Dendritic cell treated with granulocyte-macrophage colony-stimulating factor and Interleukin-4, amounts not matched to agents 40 ng/mL and 50 ng/mL, for 4 days (primary cell): ENCODE measurements around the gene ADAM23.
"Not testable (repeated sequence)": the region's sequence is repeated elsewhere in the genome, so short reads cannot be mapped to it uniquely, and the experiment has no call there.

Experiments
- H3K27ac Mint-ChIP-seq: one replicate; pipeline ENCODE4 v1.8.0; 2022; ENCODE audit warnings: mild to moderate bottlenecking, mixed read lengths
- H3K27me3 Mint-ChIP-seq: one replicate; pipeline ENCODE4 v1.8.0; 2022; ENCODE audit warnings: mild to moderate bottlenecking, mixed read lengths
- H3K36me3 Mint-ChIP-seq: one replicate; pipeline ENCODE4 v1.8.0; 2022; ENCODE audit warnings: low read depth, mixed read lengths
- H3K4me1 Mint-ChIP-seq: one replicate; pipeline ENCODE4 v1.8.0; 2022; ENCODE audit warnings: low read depth, mixed read lengths
- H3K4me3 Mint-ChIP-seq: one replicate; pipeline ENCODE4 v1.8.0; 2022; ENCODE audit warnings: mild to moderate bottlenecking, moderate library complexity, mixed read lengths
- H3K9me3 Mint-ChIP-seq: one replicate; pipeline ENCODE4 v1.8.0; 2022; ENCODE audit warnings: mixed read lengths
- intact Hi-C: fragments of 100-400 bp; cut with micrococcal nuclease; formaldehyde crosslinking; loops from one replicate; pipeline ENCODE4 v1.15.0; 2022

The ADAM23 gene

GRCh38 chr2:206442833-206443734 lies at the start of gene ADAM23:
ADAM23 (plus strand) TSS chr2:206443532; CDS start chr2:206443867, 335 bp downstream.
- intact Hi-C loops = no loop called here
- peaks cover 66% of the 10 kb centered on the region for H3K27me3 Mint-ChIP-seq

GRCh38 chr2:206396211-206396610 lies 47.1 kb upstream of the ADAM23 start:
- intact Hi-C loops = loop anchor here (10.0 kb wide), 1 partner anchor 379 kb away; no protein-coding TSS in a partner anchor
- no peaks in the 10 kb centered on the region for H3K4me1 Mint-ChIP-seq
- H3K9me3 Mint-ChIP-seq = peaks cover 16% of the 10 kb centered on the region
- H3K27me3 Mint-ChIP-seq = peaks cover 6% of the 10 kb centered on the region
- H3K27ac Mint-ChIP-seq = no peak overlapping the region
- H3K4me3 Mint-ChIP-seq = no peak overlapping the region
- H3K36me3 Mint-ChIP-seq = no peaks in the 10 kb centered on the region

More at GRCh38 chr2:206442833-206443734, at the start of gene ADAM23:
- Mint-ChIP-seq H3K4me3 (peak within 1 kb of the TSS; percentile 74), H3K36me3 (no peaks in the 10 kb centered on the region), H3K4me1 (peaks cover 21% of the 10 kb centered on the region), H3K9me3 (no peaks in the 10 kb centered on the region), H3K27ac (peak within 1 kb of the TSS; percentile 63)

GRCh38 chr2:206402956-206403569 lies 40.3 kb upstream of the ADAM23 start:
- not testable (repeated sequence) for H3K36me3 Mint-ChIP-seq, H3K4me3 Mint-ChIP-seq

GRCh38 chr2:206408323-206409320 lies 34.7 kb upstream of the ADAM23 start:
- no peak overlapping the region for H3K27ac Mint-ChIP-seq
- H3K4me3 Mint-ChIP-seq = no peak overlapping the region
- peaks cover 8% of the 10 kb centered on the region for H3K9me3 Mint-ChIP-seq
- no peaks in the 10 kb centered on the region for H3K27me3 Mint-ChIP-seq
- intact Hi-C loops = no loop called here
- no peaks in the 10 kb centered on the region for H3K36me3 Mint-ChIP-seq
- H3K4me1 Mint-ChIP-seq = no peaks in the 10 kb centered on the region

More at GRCh38 chr2:206402956-206403569, 40.3 kb upstream of the ADAM23 start:
- H3K9me3 Mint-ChIP-seq, H3K27ac Mint-ChIP-seq, intact Hi-C loops, H3K27me3 Mint-ChIP-seq, H3K4me1 Mint-ChIP-seq: not testable (repeated sequence)

GRCh38 chr2:206410714-206411113 lies 32.6 kb upstream of the ADAM23 start:
- Mint-ChIP-seq H3K4me1 (no peaks in the 10 kb centered on the region), H3K4me3 (no peak overlapping the region), H3K36me3 (no peaks in the 10 kb centered on the region), H3K27ac (no peak overlapping the region), H3K27me3 (peaks cover 2% of the 10 kb centered on the region), H3K9me3 (peaks cover 8% of the 10 kb centered on the region)
- intact Hi-C loops = no loop called here

- Mint-ChIP-seq H3K27me3 (peaks cover 2% of the 10 kb centered on the region), H3K4me1 (no peaks in the 10 kb centered on the region), H3K9me3 (peaks cover 8% of the 10 kb centered on the region), H3K4me3 (no peak overlapping the region), H3K27ac (no peak overlapping the region), H3K36me3 (no peaks in the 10 kb centered on the region)
- intact Hi-C loops = no loop called here
Observed at GRCh38 chr2:206415618-206416243, 27.6 kb upstream of the ADAM23 start.

- peaks cover 8% of the 10 kb centered on the region for H3K9me3 Mint-ChIP-seq
- H3K36me3 Mint-ChIP-seq = no peaks in the 10 kb centered on the region
- H3K4me3 Mint-ChIP-seq = no peak overlapping the region
- no peaks in the 10 kb centered on the region for H3K4me1 Mint-ChIP-seq
- peaks cover 3% of the 10 kb centered on the region for H3K27me3 Mint-ChIP-seq
- intact Hi-C loops = no loop called here
- no peak overlapping the region for H3K27ac Mint-ChIP-seq
Observed at GRCh38 chr2:206418968-206419367, 24.4 kb upstream of the ADAM23 start.

- intact Hi-C loops = no loop called here
- Mint-ChIP-seq H3K9me3 (peaks cover 8% of the 10 kb centered on the region), H3K27me3 (peaks cover 2% of the 10 kb centered on the region), H3K27ac (no peak overlapping the region), H3K4me1 (no peaks in the 10 kb centered on the region), H3K4me3 (no peak overlapping the region), H3K36me3 (no peaks in the 10 kb centered on the region)
Observed at GRCh38 chr2:206420721-206421120, 22.6 kb upstream of the ADAM23 start.

- Mint-ChIP-seq H3K27me3 (peaks cover 5% of the 10 kb centered on the region), H3K4me1 (no peaks in the 10 kb centered on the region), H3K27ac (no peak overlapping the region), H3K4me3 (no peak overlapping the region), H3K36me3 (no peaks in the 10 kb centered on the region), H3K9me3 (peaks cover 8% of the 10 kb centered on the region)
- intact Hi-C loops = no loop called here
Observed at GRCh38 chr2:206422493-206422892, 20.8 kb upstream of the ADAM23 start.

- intact Hi-C loops = no loop called here
- Mint-ChIP-seq H3K27ac (no peak overlapping the region), H3K36me3 (no peaks in the 10 kb centered on the region), H3K4me1 (no peaks in the 10 kb centered on the region), H3K9me3 (peaks cover 8% of the 10 kb centered on the region), H3K4me3 (no peak overlapping the region), H3K27me3 (peaks cover 5% of the 10 kb centered on the region)
Observed at GRCh38 chr2:206423147-206423546, 20.2 kb upstream of the ADAM23 start.

- no peak overlapping the region for H3K4me3 Mint-ChIP-seq
- H3K4me1 Mint-ChIP-seq = no peaks in the 10 kb centered on the region
- no peaks in the 10 kb centered on the region for H3K36me3 Mint-ChIP-seq
- no peak overlapping the region for H3K27ac Mint-ChIP-seq
- peaks cover 6% of the 10 kb centered on the region for H3K9me3 Mint-ChIP-seq
- intact Hi-C loops = no loop called here
- H3K27me3 Mint-ChIP-seq = peaks cover 5% of the 10 kb centered on the region
Observed at GRCh38 chr2:206424134-206424533, 19.2 kb upstream of the ADAM23 start.

GRCh38 chr2:206428783-206429182 lies 14.5 kb upstream of the ADAM23 start:
- intact Hi-C loops = no loop called here
- Mint-ChIP-seq H3K27me3 (peaks cover 10% of the 10 kb centered on the region), H3K9me3 (no peaks in the 10 kb centered on the region), H3K4me1 (no peaks in the 10 kb centered on the region), H3K36me3 (no peaks in the 10 kb centered on the region), H3K4me3 (no peak overlapping the region), H3K27ac (no peak overlapping the region)

GRCh38 chr2:206430452-206430851 lies 12.9 kb upstream of the ADAM23 start:
- intact Hi-C loops = no loop called here
- Mint-ChIP-seq H3K9me3 (no peaks in the 10 kb centered on the region), H3K27me3 (peaks cover 15% of the 10 kb centered on the region), H3K36me3 (no peaks in the 10 kb centered on the region), H3K4me1 (no peaks in the 10 kb centered on the region), H3K4me3 (no peak overlapping the region), H3K27ac (no peak overlapping the region)
